ENCODE measurements around the gene DCAF6.

Gene DCAF6

DNA sequence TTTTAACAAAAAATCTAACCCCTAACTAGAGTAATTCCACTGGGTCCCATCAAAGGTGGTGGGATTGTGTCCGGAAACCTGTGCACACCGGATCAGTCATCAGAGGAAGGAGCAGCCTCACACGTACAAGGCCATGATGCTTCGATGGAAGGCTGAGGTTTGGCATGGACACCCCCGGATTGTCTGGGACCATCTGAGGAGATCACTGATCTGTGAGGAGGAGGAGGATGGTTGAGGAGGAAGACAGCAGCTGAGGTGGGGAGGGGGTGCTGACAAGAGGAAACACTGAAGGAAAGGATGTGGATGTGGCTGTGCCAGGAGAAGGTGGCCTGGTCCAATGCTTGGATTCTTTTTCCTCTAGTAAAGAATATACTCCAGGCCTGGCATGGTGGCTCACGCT lies 159.0 kb downstream of the DCAF6 start:
- Histone ChIP-seq H3K4me2 (no peak overlapping the region), H3K27me3 (no peaks in the 10 kb centered on the region), H3K4me1 (peaks cover 16% of the 10 kb centered on the region), H3K9me3 (no peaks in the 10 kb centered on the region), H4K20me1 (no peaks in the 10 kb centered on the region), H3K36me3 (no peaks in the 10 kb centered on the region), H3K4me3 (no peak overlapping the region), H3K9ac (no peak overlapping the region), H3K27ac (no peak overlapping the region)
- TF ChIP-seq Cebpa-rat (IDR thresholded peaks at IDR 0.05) = no peak

DNA sequence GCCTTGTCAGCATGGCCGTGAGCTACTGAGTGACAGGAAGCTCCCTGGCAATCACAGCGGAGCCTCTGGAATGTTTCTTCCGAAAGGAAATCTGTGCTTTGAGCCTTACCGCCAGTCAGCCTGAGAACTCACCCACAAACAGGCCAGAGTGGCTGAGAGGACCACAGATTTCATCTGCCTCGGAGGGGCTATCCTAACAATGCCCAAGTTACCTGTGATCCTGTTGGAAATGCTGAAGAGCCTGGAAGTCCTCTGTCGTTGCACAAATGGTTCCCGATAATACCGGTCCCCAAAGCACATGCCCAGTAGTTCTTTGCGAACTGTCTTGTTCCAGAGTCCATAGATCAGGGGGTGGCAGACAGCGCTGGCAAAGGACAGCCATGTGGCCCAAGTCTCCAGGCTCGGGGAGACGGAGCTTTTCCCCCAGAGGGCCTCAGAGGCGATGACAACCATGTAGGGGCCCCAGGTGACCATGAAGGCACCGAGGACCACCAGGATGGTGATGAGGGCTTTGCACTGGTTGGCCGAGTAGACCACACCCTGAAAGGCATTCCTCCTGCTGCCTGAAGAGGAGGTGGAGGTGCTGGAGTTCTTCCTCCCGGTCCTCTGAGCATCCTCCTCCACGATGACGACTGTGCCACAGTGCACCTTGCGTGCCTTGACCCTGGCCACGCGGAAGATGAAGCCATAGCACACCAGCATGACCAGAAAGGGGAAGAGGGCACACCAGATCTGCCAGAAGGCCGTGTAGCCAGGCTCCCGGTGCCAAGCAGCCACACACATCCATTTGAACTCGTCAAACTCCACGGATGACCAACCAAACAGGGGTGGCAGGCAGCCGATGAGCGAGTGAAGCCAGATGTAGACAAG lies 160.0 kb downstream of the DCAF6 start:
- Histone ChIP-seq H3K9me3 (no peaks in the 10 kb centered on the region), H4K20me1 (no peaks in the 10 kb centered on the region), H3K27me3 (no peaks in the 10 kb centered on the region), H3K9ac (no peak overlapping the region), H3K4me1 (peaks cover 16% of the 10 kb centered on the region), H3K4me2 (no peak overlapping the region), H3K36me3 (no peaks in the 10 kb centered on the region), H3K27ac (no peak overlapping the region), H3K4me3 (no peak overlapping the region)
- no peak for TF ChIP-seq Cebpa-rat (IDR thresholded peaks at IDR 0.05)

GRCh38 chr1:168097921-168098528 lies 161.5 kb downstream of the DCAF6 start:
- Histone ChIP-seq H3K9ac (no peak overlapping the region), H3K4me3 (no peak overlapping the region), H3K4me2 (no peak overlapping the region), H3K27me3 (no peaks in the 10 kb centered on the region), H4K20me1 (no peaks in the 10 kb centered on the region), H3K4me1 (peaks cover 16% of the 10 kb centered on the region), H3K9me3 (no peaks in the 10 kb centered on the region), H3K36me3 (no peaks in the 10 kb centered on the region), H3K27ac (no peak overlapping the region)
- TF ChIP-seq Cebpa-rat (IDR thresholded peaks at IDR 0.05) = no peak

- H3K36me3 ChIP-seq = no peaks in the 10 kb centered on the region
- H3K9ac ChIP-seq = no peak overlapping the region
- peaks cover 16% of the 10 kb centered on the region for H3K4me1 ChIP-seq
- no peaks in the 10 kb centered on the region for H4K20me1 ChIP-seq
- H3K27ac ChIP-seq = no peak overlapping the region
- H3K4me3 ChIP-seq = no peak overlapping the region
- H3K4me2 ChIP-seq = no peak overlapping the region; the same call in 1 of the 2 replicates
- H3K27me3 ChIP-seq = no peaks in the 10 kb centered on the region
- TF ChIP-seq Cebpa-rat (IDR thresholded peaks at IDR 0.05) = no peak
- no peaks in the 10 kb centered on the region for H3K9me3 ChIP-seq
These were observed 162.2 kb downstream of the DCAF6 start for GRCh38 chr1:168098534-168099320.

GRCh38 chr1:168099337-168099801 lies 162.9 kb downstream of the DCAF6 start:
- H3K4me2 ChIP-seq = peak overlapping the region; percentile 22; the same call in 1 of the 2 replicates
- H3K9ac ChIP-seq = no peak overlapping the region
- H3K36me3 ChIP-seq = no peaks in the 10 kb centered on the region
- no peaks in the 10 kb centered on the region for H3K9me3 ChIP-seq
- H3K4me3 ChIP-seq = no peak overlapping the region
- peaks cover 10% of the 10 kb centered on the region for H3K4me1 ChIP-seq
- TF ChIP-seq Cebpa-rat (IDR thresholded peaks at IDR 0.05) = no peak
- no peaks in the 10 kb centered on the region for H4K20me1 ChIP-seq
- H3K27ac ChIP-seq = no peak overlapping the region
- H3K27me3 ChIP-seq = no peaks in the 10 kb centered on the region

GRCh38 chr1:168100315-168101002 lies 164.0 kb downstream of the DCAF6 start:
- no peaks in the 10 kb centered on the region for H3K27me3 ChIP-seq
- H3K4me2 ChIP-seq = no peak overlapping the region
- no peaks in the 10 kb centered on the region for H3K36me3 ChIP-seq
- no peak for TF ChIP-seq Cebpa-rat (IDR thresholded peaks at IDR 0.05)
- H3K27ac ChIP-seq = no peak overlapping the region
- H3K9ac ChIP-seq = no peak overlapping the region
- no peak overlapping the region for H3K4me3 ChIP-seq
- H4K20me1 ChIP-seq = no peaks in the 10 kb centered on the region
- H3K9me3 ChIP-seq = no peaks in the 10 kb centered on the region
- peaks cover 8% of the 10 kb centered on the region for H3K4me1 ChIP-seq

DNA sequence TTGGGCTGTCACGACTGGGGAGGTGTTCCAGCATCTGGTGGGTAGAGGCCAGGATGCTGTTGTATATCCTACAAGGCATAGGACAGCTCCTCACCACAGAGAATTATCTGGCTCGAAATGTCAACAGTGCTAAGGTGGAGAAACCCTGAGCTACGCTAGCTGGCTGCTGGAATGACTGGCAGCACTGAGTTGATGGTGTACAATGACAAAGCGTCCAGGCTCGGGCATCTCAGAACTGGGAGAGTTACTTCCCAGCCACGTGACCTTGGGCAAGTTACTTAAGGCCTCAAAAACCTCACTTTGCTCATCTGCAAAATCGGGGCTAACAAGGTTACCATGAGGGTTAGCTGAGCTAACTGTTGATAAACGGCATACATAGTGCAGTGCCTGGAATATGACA lies 164.9 kb downstream of the DCAF6 start:
- no peak overlapping the region for H3K27ac ChIP-seq
- H3K27me3 ChIP-seq = no peaks in the 10 kb centered on the region

GRCh38 chr1:168102487-168102886 lies 166.0 kb downstream of the DCAF6 start:
- peaks cover 8% of the 10 kb centered on the region for H3K4me1 ChIP-seq
- H3K27ac ChIP-seq = no peak overlapping the region
- H3K36me3 ChIP-seq = no peaks in the 10 kb centered on the region
- H4K20me1 ChIP-seq = no peaks in the 10 kb centered on the region
- H3K4me3 ChIP-seq = no peak overlapping the region
- no peak overlapping the region for H3K9ac ChIP-seq
- H3K9me3 ChIP-seq = no peaks in the 10 kb centered on the region
- no peaks in the 10 kb centered on the region for H3K27me3 ChIP-seq
- no peak overlapping the region for H3K4me2 ChIP-seq
- TF ChIP-seq Cebpa-rat (IDR thresholded peaks at IDR 0.05) = no peak

More for the DNA sequence above, 164.9 kb downstream of the DCAF6 start:
- H3K9ac ChIP-seq = no peak overlapping the region
- no peaks in the 10 kb centered on the region for H4K20me1 ChIP-seq
- peaks cover 8% of the 10 kb centered on the region for H3K4me1 ChIP-seq
- no peaks in the 10 kb centered on the region for H3K36me3 ChIP-seq
- no peak overlapping the region for H3K4me2 ChIP-seq
- H3K4me3 ChIP-seq = no peak overlapping the region
- no peak for TF ChIP-seq Cebpa-rat (IDR thresholded peaks at IDR 0.05)
- H3K9me3 ChIP-seq = no peaks in the 10 kb centered on the region

DNA sequence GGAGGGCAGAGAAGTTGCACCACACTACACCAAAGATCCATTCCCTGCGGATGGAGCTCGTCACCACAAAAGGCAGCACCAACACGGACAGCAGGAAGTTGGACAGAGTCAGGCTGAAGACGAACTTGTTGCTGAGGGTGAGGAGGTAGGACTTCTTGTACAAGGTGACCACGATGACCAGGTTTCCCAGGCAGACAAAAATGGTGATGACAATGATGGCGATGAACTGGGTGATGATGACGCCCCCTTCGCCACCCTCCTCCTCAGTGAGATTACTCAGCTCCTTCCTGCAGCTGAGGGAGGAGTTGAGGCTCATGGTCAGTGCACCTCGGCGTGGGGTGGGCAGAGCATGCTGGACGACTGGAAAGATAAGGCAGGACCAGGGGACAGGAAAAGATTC lies 168.1 kb downstream of the DCAF6 start:
- Histone ChIP-seq H3K9ac (no peak overlapping the region), H3K4me2 (no peak overlapping the region), H3K4me1 (peaks cover 3% of the 10 kb centered on the region), H3K9me3 (no peaks in the 10 kb centered on the region), H4K20me1 (no peaks in the 10 kb centered on the region), H3K36me3 (no peaks in the 10 kb centered on the region), H3K4me3 (no peak overlapping the region), H3K27ac (no peak overlapping the region), H3K27me3 (no peaks in the 10 kb centered on the region)
- TF ChIP-seq Cebpa-rat (IDR thresholded peaks at IDR 0.05) = no peak
